Measurements from ENCODE around the gene SON.

DNA sequence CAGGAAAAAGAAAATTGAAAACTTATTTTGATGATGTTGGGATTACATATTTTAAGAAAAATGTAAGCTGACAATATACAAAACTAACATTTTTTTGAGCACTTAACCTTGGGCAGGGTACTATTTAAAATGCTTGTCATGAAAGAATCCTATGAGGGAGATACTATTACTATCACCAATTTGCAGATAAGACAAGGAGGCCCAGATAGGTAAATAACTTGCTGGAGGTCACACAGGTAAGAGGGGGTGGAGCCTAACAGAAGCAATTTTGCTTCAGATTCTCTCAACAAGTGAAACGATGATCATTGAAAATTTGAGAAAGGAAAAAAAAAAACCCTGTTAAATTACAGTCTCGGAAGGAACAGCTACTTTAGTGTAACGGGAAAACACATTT is 2.1 kb upstream of the SON start:
- TF ChIP-seq ZNF367 (CRISPR knock-in tag; IDR thresholded peaks at IDR 0.05; ENCODE audit: borderline replicate concordance), result no peak
- TF ChIP-seq SMAD3 (CRISPR knock-in tag; IDR thresholded peaks at IDR 0.05), result no peak
- TF ChIP-seq FOXP1 (IDR thresholded peaks at IDR 0.05), result no peak
- TF ChIP-seq FOXP1 (CRISPR knock-in tag; IDR thresholded peaks at IDR 0.05), result no peak
- TF ChIP-seq, protein P1, sequence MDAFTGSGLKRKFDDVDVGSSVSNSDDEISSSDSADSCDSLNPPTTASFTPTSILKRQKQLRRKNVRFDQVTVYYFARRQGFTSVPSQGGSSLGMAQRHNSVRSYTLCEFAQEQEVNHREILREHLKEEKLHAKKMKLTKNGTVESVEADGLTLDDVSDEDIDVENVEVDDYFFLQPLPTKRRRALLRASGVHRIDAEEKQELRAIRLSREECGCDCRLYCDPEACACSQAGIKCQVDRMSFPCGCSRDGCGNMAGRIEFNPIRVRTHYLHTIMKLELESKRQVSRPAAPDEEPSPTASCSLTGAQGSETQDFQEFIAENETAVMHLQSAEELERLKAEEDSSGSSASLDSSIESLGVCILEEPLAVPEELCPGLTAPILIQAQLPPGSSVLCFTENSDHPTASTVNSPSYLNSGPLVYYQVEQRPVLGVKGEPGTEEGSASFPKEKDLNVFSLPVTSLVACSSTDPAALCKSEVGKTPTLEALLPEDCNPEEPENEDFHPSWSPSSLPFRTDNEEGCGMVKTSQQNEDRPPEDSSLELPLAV (CRISPR knock-in tag; conservative IDR thresholded peaks at IDR 0.05; ENCODE audit: low read depth), result no peak
- TF ChIP-seq, protein P2, sequence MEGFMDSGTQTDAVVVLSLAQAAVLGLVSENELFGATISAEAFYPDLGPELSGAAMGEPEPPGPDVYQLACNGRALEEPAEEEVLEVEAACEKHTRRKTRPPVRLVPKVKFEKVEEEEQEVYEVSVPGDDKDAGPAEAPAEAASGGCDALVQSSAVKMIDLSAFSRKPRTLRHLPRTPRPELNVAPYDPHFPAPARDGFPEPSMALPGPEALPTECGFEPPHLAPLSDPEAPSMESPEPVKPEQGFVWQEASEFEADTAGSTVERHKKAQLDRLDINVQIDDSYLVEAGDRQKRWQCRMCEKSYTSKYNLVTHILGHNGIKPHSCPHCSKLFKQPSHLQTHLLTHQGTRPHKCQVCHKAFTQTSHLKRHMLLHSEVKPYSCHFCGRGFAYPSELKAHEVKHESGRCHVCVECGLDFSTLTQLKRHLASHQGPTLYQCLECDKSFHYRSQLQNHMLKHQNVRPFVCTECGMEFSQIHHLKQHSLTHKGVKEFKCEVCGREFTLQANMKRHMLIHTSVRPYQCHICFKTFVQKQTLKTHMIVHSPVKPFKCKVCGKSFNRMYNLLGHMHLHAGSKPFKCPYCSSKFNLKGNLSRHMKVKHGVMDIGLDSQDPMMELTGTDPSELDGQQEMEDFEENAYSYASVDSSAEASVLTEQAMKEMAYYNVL (CRISPR knock-in tag; IDR thresholded peaks at IDR 0.05; ENCODE audit: borderline replicate concordance), result no peak
- no peak for TF ChIP-seq GABPB1 (CRISPR knock-in tag; IDR thresholded peaks at IDR 0.05)
- TF ChIP-seq CHD4 (IDR thresholded peaks at IDR 0.05; ENCODE audit: borderline replicate concordance, low read length), result no peak
- TF ChIP-seq ZNF20 (CRISPR knock-in tag; IDR thresholded peaks at IDR 0.05), result no peak
- no peak for TF ChIP-seq ZNF530 (CRISPR knock-in tag; IDR thresholded peaks at IDR 0.05; ENCODE audit: low read depth)

All from HepG2 (cell line).